Mucosa of rectum (tissue), 2 donors: ENCODE measurements around the gene RNU5D-1.

Experiments used
- H3K27ac ChIP-seq, 2 donors: one replicate each; pipeline ENCODE4 v1.7.0; 2013; ENCODE audit warnings: inconsistent platforms in 2 of 2, low read depth in 2 of 2, low read length in 2 of 2
- H3K27me3 ChIP-seq, 2 donors: one replicate each; pipeline ENCODE4 v1.7.0; 2013; ENCODE audit warnings: low read length in 2 of 2; ENCODE audit not compliant: control insufficient read depth in 2 of 2, insufficient read depth in 2 of 2
- H3K36me3 ChIP-seq, 2 donors: one replicate each; pipeline ENCODE4 v1.7.0; 2013; ENCODE audit warnings: low read length in 2 of 2; ENCODE audit not compliant: control insufficient read depth in 2 of 2, insufficient read depth in 2 of 2
- H3K4me1 ChIP-seq, 2 donors: one replicate each; pipeline ENCODE4 v1.7.0; 2013; ENCODE audit warnings: low read length in 2 of 2, mild to moderate bottlenecking in 1 of 2; ENCODE audit not compliant: control insufficient read depth in 2 of 2, insufficient read depth in 2 of 2
- H3K4me3 ChIP-seq, 2 donors: one replicate each; pipeline ENCODE4 v1.7.0; 2013; ENCODE audit warnings: low read length in 2 of 2
- H3K9ac ChIP-seq, 2 donors: one replicate each; pipeline ENCODE4 v1.7.0; 2013; ENCODE audit warnings: low read length in 2 of 2, low read depth in 1 of 2, mild to moderate bottlenecking in 1 of 2
- H3K9me3 ChIP-seq, 2 donors: one replicate each; pipeline ENCODE4 v1.7.0; 2013; ENCODE audit warnings: low read length in 2 of 2; ENCODE audit not compliant: control insufficient read depth in 2 of 2
- donor health status: healthy.
- donor health status: Normal muscosa, but diverticular disease.

Gene RNU5D-1

GRCh38 chr1:44733784-44734183, 2.8 kb upstream of the RNU5D-1 start:
- Histone ChIP-seq H3K27ac (no peak overlapping the region), H3K4me1 (peaks cover 10 to 14% of the 10 kb centered on the region in 2 donors), H3K36me3 (no peaks in the 10 kb centered on the region), H3K9me3 (no peaks in the 10 kb centered on the region), H3K4me3 (no peak overlapping the region), H3K27me3 (no peaks in the 10 kb centered on the region), H3K9ac (no peak overlapping the region)

DNA sequence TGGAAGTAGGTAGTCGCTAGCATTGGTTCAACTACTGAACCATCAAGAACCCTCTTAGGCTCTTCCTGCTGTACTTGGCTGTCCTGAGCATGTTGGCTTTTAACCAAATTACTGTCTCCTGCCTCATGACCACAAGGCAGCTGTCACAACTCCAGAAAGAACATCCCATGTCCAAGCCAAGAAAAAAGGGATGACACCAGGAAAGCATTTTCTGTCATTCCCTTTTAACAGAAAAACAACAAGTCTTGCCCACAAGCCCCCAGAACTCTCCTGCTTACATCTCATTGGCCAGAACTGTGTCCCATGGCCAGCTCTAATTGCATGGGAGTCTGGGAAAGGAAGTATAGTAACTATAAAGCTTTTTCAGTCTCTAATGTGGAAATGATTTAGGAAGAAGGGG, 2.4 kb upstream of the RNU5D-1 start:
- H3K4me3 ChIP-seq = no peak overlapping the region
- peaks cover 10 to 14% of the 10 kb centered on the region in 2 donors for H3K4me1 ChIP-seq
- H3K27me3 ChIP-seq = no peaks in the 10 kb centered on the region
- H3K36me3 ChIP-seq = no peaks in the 10 kb centered on the region
- H3K9ac ChIP-seq = no peak overlapping the region
- H3K9me3 ChIP-seq = no peaks in the 10 kb centered on the region
- no peak overlapping the region for H3K27ac ChIP-seq

DNA sequence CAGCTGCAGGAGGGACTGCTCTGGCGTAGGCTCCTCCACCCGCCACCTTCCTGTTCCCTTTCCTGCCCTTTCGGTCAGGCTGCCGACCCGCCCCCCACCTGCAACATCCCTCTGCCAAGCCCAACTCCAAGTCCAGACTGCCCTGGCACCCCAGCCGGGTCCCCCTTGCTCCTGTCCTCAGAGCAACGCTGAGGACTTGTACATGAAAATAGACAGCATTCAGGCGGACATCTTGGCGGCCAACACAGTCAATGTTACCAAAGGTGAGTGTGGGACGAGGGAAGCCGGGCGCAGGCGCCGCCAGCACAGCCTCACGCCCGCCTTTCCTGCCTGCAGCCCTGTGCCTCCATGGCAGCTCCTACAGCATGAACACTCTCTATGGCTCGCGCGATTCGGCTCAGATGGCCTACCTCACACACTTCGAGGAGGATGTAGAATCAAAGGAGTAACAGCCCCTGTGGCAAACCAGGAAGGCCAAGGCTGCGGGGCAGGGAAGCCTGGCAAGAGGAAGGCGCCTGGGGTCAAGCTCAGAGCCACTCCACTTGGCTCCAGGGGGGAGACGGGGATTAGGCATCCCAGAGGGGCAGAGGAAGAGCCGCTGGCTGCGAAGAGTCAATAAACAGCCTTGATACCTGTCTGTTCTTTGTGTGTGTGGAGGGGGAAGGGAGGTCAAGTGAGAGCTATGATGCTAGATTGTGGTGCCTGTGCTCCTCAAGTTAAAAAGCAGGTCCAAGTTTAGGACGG, 5.8 kb downstream of the RNU5D-1 start:
- H3K36me3 ChIP-seq = no peaks in the 10 kb centered on the region
- no peak overlapping the region for H3K4me3 ChIP-seq
- peaks cover 0 to 3% of the 10 kb centered on the region in 2 donors for H3K4me1 ChIP-seq
- H3K9ac ChIP-seq = no peak overlapping the region
- H3K27me3 ChIP-seq = no peaks in the 10 kb centered on the region
- no peaks in the 10 kb centered on the region for H3K9me3 ChIP-seq
- H3K27ac ChIP-seq = no peak overlapping the region

DNA sequence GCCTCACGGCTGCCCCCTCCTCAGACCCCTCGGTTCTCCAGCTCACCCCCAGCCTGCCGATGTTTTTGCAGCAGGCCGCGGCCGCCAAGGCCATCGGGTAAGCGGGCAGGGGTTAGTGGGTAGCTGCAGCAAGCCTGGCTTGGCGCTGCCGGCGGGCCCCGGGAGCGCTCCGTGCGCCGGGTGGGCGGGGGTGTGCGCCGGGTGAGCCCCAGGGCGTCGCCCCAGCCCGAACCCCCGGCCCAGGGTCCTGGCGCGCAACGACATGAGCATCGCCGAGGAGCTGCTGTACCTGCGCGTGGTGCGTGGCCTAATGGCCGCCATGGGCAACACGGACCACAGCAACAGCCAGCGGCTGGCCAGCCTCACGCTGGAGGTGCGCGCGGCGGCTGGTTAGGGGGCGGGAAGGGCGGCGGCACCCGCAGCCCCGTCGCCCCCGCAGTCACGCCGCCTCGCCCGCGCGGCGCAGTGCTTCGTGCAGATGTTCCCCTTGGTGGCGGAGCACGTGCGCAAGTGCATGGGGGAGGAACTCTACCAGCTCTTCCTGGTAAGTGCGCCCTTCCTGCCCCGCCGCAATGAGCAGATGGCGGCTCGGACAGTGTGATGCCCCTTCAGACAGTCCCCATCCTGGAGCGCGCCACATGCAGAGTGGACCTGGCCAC, 6.5 kb downstream of the RNU5D-1 start:
- H3K27ac ChIP-seq = no peak overlapping the region
- H3K4me1 ChIP-seq = peaks cover 0 to 2% of the 10 kb centered on the region in 2 donors
- H3K9me3 ChIP-seq = no peaks in the 10 kb centered on the region
- no peaks in the 10 kb centered on the region for H3K27me3 ChIP-seq
- H3K36me3 ChIP-seq = no peaks in the 10 kb centered on the region
- no peak overlapping the region for H3K9ac ChIP-seq
- no peak overlapping the region for H3K4me3 ChIP-seq

DNA sequence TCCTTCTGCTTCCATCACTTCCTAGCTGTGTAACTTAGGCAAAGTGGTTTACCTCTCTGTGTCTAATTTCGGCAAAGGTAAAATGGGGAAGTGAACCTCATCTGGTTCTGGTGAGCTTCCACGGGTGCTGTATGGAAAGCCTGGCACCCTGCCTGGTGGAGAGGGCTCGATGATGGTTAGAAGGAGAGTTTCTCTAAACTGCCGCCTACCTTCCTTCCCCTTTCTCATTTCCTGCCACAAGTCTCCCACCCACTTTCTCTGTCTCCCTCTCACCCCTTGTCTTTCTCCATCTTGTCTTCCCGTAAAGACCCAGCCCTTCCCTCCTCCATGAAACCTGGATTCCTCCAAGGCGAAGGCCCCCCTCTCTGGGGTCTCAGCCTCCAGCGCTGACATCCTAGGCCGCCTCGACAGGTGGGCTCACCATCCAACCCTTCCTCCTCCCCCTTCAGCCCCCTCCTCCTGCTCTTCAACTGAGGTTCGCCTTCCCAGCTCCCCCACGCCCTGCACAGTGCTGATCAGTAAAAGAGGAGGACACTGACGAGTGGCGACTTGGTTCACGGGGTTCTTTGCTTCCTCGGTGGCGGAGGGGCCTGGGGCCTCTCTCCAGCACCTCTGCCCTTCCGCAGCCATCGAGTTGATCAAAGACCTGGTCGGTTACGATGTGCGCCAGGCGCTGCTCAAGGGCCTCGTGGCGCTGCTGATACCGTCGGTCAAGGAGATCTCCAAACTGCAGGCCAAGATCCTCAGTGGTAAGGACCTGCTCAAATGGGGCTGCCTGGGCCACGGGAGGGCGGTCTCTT, 7.3 kb downstream of the RNU5D-1 start:
- Histone ChIP-seq H3K9ac (no peak overlapping the region), H3K27me3 (no peaks in the 10 kb centered on the region), H3K4me3 (peak overlapping the region in 1 of 2 donors; percentile 48), H3K36me3 (no peaks in the 10 kb centered on the region), H3K27ac (peak overlapping the region in 1 of 2 donors; percentile 32), H3K4me1 (no peaks in the 10 kb centered on the region), H3K9me3 (no peaks in the 10 kb centered on the region)

DNA sequence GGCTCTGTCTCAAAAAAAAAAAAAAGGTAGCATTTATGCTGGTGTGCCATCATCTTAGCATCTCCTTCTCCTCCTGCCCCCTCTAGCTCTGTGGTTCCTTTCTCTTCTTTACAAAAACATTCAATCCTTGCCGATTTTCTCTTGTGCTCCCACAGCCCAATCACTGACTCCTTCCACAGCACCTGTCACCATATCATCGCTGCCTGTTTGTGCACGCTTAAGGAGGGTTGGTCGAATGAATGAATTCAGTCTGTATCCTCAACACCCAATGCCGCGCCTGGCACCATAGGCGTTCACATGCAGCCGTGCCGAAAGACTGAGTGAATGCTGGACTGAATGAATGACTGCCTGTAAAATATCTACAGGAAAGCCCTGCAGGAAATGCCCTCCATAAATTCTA, 7.9 kb downstream of the RNU5D-1 start:
- no peaks in the 10 kb centered on the region for H3K4me1 ChIP-seq
- H3K9me3 ChIP-seq = no peaks in the 10 kb centered on the region
- no peak overlapping the region for H3K9ac ChIP-seq
- peak overlapping the region in 1 of 2 donors; percentile 32 for H3K27ac ChIP-seq
- H3K4me3 ChIP-seq = peak overlapping the region in 1 of 2 donors; percentile 48
- H3K27me3 ChIP-seq = no peaks in the 10 kb centered on the region
- H3K36me3 ChIP-seq = no peaks in the 10 kb centered on the region

- H3K4me1 ChIP-seq = no peaks in the 10 kb centered on the region
- peak overlapping the region; percentile 20 to 43 for H3K27ac ChIP-seq
- H3K4me3 ChIP-seq = peak overlapping the region in 1 of 2 donors; percentile 20
- no peaks in the 10 kb centered on the region for H3K36me3 ChIP-seq
- H3K9ac ChIP-seq = no peak overlapping the region
- H3K27me3 ChIP-seq = no peaks in the 10 kb centered on the region
- H3K9me3 ChIP-seq = no peaks in the 10 kb centered on the region
Measured at GRCh38 chr1:44721485-44722361, 9.2 kb downstream of the RNU5D-1 start.

DNA sequence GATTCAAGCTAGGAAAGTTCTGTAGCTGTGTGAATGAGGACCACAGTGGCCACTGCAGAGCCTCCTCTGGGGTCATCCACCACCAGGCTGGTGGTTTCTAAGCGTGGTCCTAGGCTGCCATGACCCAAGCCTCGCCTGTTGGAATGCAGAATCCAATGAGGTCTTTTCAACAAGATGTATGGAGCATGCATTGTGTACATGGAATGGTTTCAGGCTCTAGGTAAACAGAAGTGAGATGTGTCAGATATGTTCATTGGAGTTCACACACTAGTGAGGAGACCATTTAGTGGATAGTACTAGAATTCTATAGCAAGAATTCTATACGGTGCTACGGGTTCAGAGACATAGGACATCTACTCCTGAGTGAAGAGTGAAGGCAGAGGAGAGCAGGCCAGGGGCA, 10.7 kb downstream of the RNU5D-1 start:
- H3K9me3 ChIP-seq = no peaks in the 10 kb centered on the region
- no peak overlapping the region for H3K27ac ChIP-seq
- no peak overlapping the region for H3K4me3 ChIP-seq
- no peaks in the 10 kb centered on the region for H3K36me3 ChIP-seq
- H3K27me3 ChIP-seq = no peaks in the 10 kb centered on the region
- no peaks in the 10 kb centered on the region for H3K4me1 ChIP-seq
- H3K9ac ChIP-seq = no peak overlapping the region

DNA sequence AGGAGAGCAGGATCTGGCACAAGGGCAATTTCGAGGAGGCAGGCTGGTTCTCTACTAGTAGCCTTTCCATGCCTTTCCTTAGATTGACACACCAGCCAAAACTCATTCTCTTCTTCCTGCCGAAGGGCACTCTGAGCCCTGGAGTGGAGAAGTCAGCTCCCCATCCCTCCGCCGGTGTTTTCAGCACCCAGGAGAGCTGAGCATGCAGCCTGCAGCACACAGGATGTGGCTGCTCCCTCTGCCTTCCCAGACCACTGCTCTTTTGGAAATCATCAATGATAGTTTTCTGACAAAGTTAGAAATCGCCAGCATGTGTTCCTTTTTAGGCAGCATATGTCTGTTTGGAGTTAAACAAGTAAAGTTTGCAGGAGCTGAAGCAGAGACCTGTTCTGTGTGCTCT, 11.7 kb downstream of the RNU5D-1 start:
- Histone ChIP-seq H3K27ac (no peak overlapping the region), H3K9ac (no peak overlapping the region), H3K4me1 (no peaks in the 10 kb centered on the region), H3K9me3 (no peaks in the 10 kb centered on the region), H3K36me3 (no peaks in the 10 kb centered on the region), H3K4me3 (no peak overlapping the region), H3K27me3 (no peaks in the 10 kb centered on the region)
